ENCODE data around the gene WDR4. TPM values are rescaled to one million over a fixed set of nuclear protein-coding genes. Genes with fewer than 3 reads are reported as not detected.
A peak's percentile ranks its signal among the peaks of the same experiment; 100 is the strongest.
"Not testable (repeated sequence)": the region's sequence is repeated elsewhere in the genome, so short reads cannot be mapped to it uniquely, and the experiment has no call there.

WDR4 gene
- total RNA-seq, 1 experiment from 2014 or later, result 17.6 TPM

GRCh38 chr21:42818328-42818749, 61.0 kb downstream of the WDR4 start:
- Histone ChIP-seq H3K4me3 (no peak overlapping the region), H3K79me2 (ENCODE audit: low read depth) (no peaks in the 10 kb centered on the region)
- POLR2A ChIA-PET (ENCODE audit: unreplicated experiment), result no interaction called here

GRCh38 chr21:42815217-42815616, 64.1 kb downstream of the WDR4 start:
- no peaks in the 10 kb centered on the region for H3K9me2 ChIP-seq (ENCODE audit: insufficient read depth)
- no peaks in the 10 kb centered on the region for H3K27me3 ChIP-seq (ENCODE audit: insufficient read depth, low read depth)
- H2AFZ ChIP-seq, result no peak overlapping the region
- peaks cover 7% of the 10 kb centered on the region; the same call in 1 of the 2 replicates for H3K9me3 ChIP-seq (ENCODE audit: insufficient read depth, low read depth)
- POLR2A ChIA-PET (ENCODE audit: unreplicated experiment), result no interaction called here
- no peaks in the 10 kb centered on the region for H3K36me3 ChIP-seq (ENCODE audit: low read depth)
- H3K4me1 ChIP-seq (replicated peaks; ENCODE audit: insufficient read depth), result peaks cover 14% of the 10 kb centered on the region
- no peak for DNase-seq
- H3K79me2 ChIP-seq (ENCODE audit: low read depth), result no peaks in the 10 kb centered on the region
- intact Hi-C loops (cut with micrococcal nuclease; ENCODE audit: unreplicated experiment), result no loop called here
- CTCF ChIA-PET, result no interaction called here
- H3K4me3 ChIP-seq, result no peak overlapping the region
- no peak overlapping the region for H3K4me2 ChIP-seq
- BruUV-seq (replicated peaks), result no TSS peak
- TF ChIP-seq CTCF (conservative IDR thresholded peaks at IDR 0.05), result no peak
- TF ChIP-seq EZH2 (IDR thresholded peaks at IDR 0.05; ENCODE audit: low read depth), result no peak
- H3K27ac ChIP-seq, result no peak overlapping the region
- H3F3A ChIP-seq (ENCODE audit: insufficient read depth, low read depth), result no peaks in the 10 kb centered on the region; the same call in 1 of the 2 replicates
- H4K20me1 ChIP-seq (ENCODE audit: insufficient read depth), result no peaks in the 10 kb centered on the region

More at GRCh38 chr21:42818328-42818749, 61.0 kb downstream of the WDR4 start:
- Histone ChIP-seq H3K9me2 (ENCODE audit: insufficient read depth) (no peaks in the 10 kb centered on the region), H3K27ac (no peak overlapping the region), H3K36me3 (ENCODE audit: low read depth) (no peaks in the 10 kb centered on the region), H3F3A (ENCODE audit: insufficient read depth, low read depth) (no peaks in the 10 kb centered on the region; the same call in 1 of the 2 replicates), H3K27me3 (ENCODE audit: insufficient read depth, low read depth) (no peaks in the 10 kb centered on the region), H3K9me3 (ENCODE audit: insufficient read depth, low read depth) (peaks cover 7% of the 10 kb centered on the region; the same call in 1 of the 2 replicates), H3K4me2 (no peak overlapping the region), H3K4me1 (replicated peaks; ENCODE audit: insufficient read depth) (0 out of 2 replicates have a peak, but pooled peaks cover 7% of the 10 kb centered on the region), H2AFZ (no peak overlapping the region), H4K20me1 (ENCODE audit: insufficient read depth) (no peaks in the 10 kb centered on the region)
- intact Hi-C loops (cut with micrococcal nuclease; ENCODE audit: unreplicated experiment), result loop anchor here (1.0 to 2.0 kb wide), 2 partner anchors 166 to 226 kb away; no protein-coding TSS in a partner anchor
- TF ChIP-seq EZH2 (IDR thresholded peaks at IDR 0.05; ENCODE audit: low read depth), result no peak
- peak; percentile 87 for TF ChIP-seq CTCF (conservative IDR thresholded peaks at IDR 0.05)
- CTCF ChIA-PET, result interaction anchor here (0.6 kb wide), 1 partner anchor 1178 kb away, joined by 5 read pairs; no protein-coding TSS in a partner anchor
- no TSS peak for BruUV-seq (replicated peaks)
- DNase-seq, result peak in 1 of 2 experiments; percentile 53

- H3K4me3 ChIP-seq; H2AFZ ChIP-seq; H3F3A ChIP-seq (ENCODE audit: insufficient read depth, low read depth); H3K79me2 ChIP-seq (ENCODE audit: low read depth); H4K20me1 ChIP-seq (ENCODE audit: insufficient read depth); CTCF ChIA-PET; H3K9me3 ChIP-seq (ENCODE audit: insufficient read depth, low read depth); H3K9me2 ChIP-seq (ENCODE audit: insufficient read depth); H3K36me3 ChIP-seq (ENCODE audit: low read depth); H3K27me3 ChIP-seq (ENCODE audit: insufficient read depth, low read depth); POLR2A ChIA-PET (ENCODE audit: unreplicated experiment): not testable (repeated sequence)
- H3K4me1 ChIP-seq (replicated peaks; ENCODE audit: insufficient read depth), result peaks cover 14% of the 10 kb centered on the region
- H3K4me2 ChIP-seq, result peak overlapping the region; percentile 21; the same call in 1 of the 2 replicates
- intact Hi-C loops (cut with micrococcal nuclease; ENCODE audit: unreplicated experiment), result loop anchor here (1.0 kb wide), 1 partner anchor 16 kb away; no protein-coding TSS in a partner anchor
- BruUV-seq (replicated peaks), result TSS peak; percentile 99
- DNase-seq, result peak; percentile 34 to 70
- H3K27ac ChIP-seq, result peak overlapping the region; percentile 32; the same call in 1 of the 2 replicates
Observed at GRCh38 chr21:42812528-42813241, 66.7 kb downstream of the WDR4 start.
